GM12878 (cell line): ENCODE measurements around the gene CLPX. TPM values are rescaled to one million over a fixed set of nuclear protein-coding genes. Genes with fewer than 3 reads are reported as not detected.

Source experiments
- ATAC-seq: fragments of 200-7000 bp; cut with Tn5 transposase; 3 replicates; pipeline ENCODE4 v1.9.1; 2020; ENCODE audit warnings: mild to moderate bottlenecking, moderate library complexity
- BruUV-seq: library from RNA; stranded (reverse); fragments of 400-500 nt; replicated peaks from 2 replicates; lab custom pipeline; 2021; lab: Mats Ljungman, UMichigan
- CTCF ChIA-PET: fragments of 300-600 bp; sonication (Branson Sonifier 250); formaldehyde crosslinking; extraction: SDS; loops from one replicate; lab custom pipeline; 2021; ENCODE audit warnings: inconsistent platforms; lab: Yijun Ruan, JAX
- POLR2A ChIA-PET: fragments of 350-600 bp; formaldehyde crosslinking; extraction: SDS; loops from one replicate; lab custom pipeline; 2021; ENCODE audit warnings: inconsistent platforms; lab: Charles Lee
- RAD21 ChIA-PET: fragments of 300-600 bp; sonication (Branson Sonifier 250); formaldehyde crosslinking; loops from one replicate; lab custom pipeline; 2023; ENCODE audit warnings: antibody characterized with exemption; ENCODE audit not compliant: unreplicated experiment; lab: Charles Lee
- SMC1A ChIA-PET: fragments of 300-600 bp; sonication (Branson Sonifier 250); formaldehyde crosslinking; loops from one replicate; lab custom pipeline; 2023; ENCODE audit not compliant: unreplicated experiment, uncharacterized antibody; lab: Charles Lee
- DNase-seq: peaks from one replicate; pipeline ENCODE4 v3.0.0-alpha.2; 2011; ENCODE audit warnings: low read depth, low spot score
- FAIRE-seq: peaks from 3 replicates; lab custom pipeline; 2011; peaks lifted over from hg19 to GRCh38; lab: Jason Lieb, UNC
- H2AFZ ChIP-seq: 2 replicates; pipeline ENCODE4 v1.6.0; 2011; ENCODE audit warnings: low read depth, low read length, control low read depth; ENCODE audit not compliant: control insufficient read depth
- H3K27ac ChIP-seq: 2 replicates; pipeline ENCODE4 v1.5.1; 2011; ENCODE audit warnings: control low read depth; ENCODE audit not compliant: control insufficient read depth, insufficient read depth
- H3K27me3 ChIP-seq, 2 experiments: replicated peaks in 1 of 2; 2 replicates each; pipeline versions ENCODE4 v1.6.0 to v1.6.1; 2011; ENCODE audit warnings: low read length in 1 of 2; ENCODE audit not compliant: control insufficient read depth in 2 of 2, insufficient read depth in 2 of 2
- H3K36me3 ChIP-seq, 2 experiments: 2 replicates each; pipeline ENCODE4 v1.5.1; 2011; ENCODE audit warnings: low read length in 1 of 2; ENCODE audit not compliant: control insufficient read depth in 2 of 2, insufficient read depth in 2 of 2
- H3K4me1 ChIP-seq: 2 replicates; pipeline ENCODE4 v1.6.1; 2011; ENCODE audit warnings: mild to moderate bottlenecking, low read length, moderate library complexity, mixed read lengths; ENCODE audit not compliant: control insufficient read depth, insufficient read depth
- H3K4me2 ChIP-seq: 2 replicates; pipeline ENCODE4 v1.6.0; 2011; ENCODE audit warnings: control low read depth; ENCODE audit not compliant: control insufficient read depth, insufficient read depth
- H3K4me3 ChIP-seq: fragments of 200-600 bp; sonication (generic); 2 replicates; pipeline ENCODE4 v1.5.1; 2016
- H3K79me2 ChIP-seq: 2 replicates; pipeline ENCODE4 v1.6.0; 2011; ENCODE audit warnings: low read length; ENCODE audit not compliant: control insufficient read depth, insufficient read depth
- H3K9ac ChIP-seq: 2 replicates; pipeline ENCODE4 v1.8.0; 2011; ENCODE audit warnings: low read length, control low read depth, mixed read lengths; ENCODE audit not compliant: control insufficient read depth, insufficient read depth
- H3K9me3 ChIP-seq: replicated peaks from 3 replicates; pipeline ENCODE4 v1.5.1; 2011; ENCODE audit warnings: mild to moderate bottlenecking, low read length; ENCODE audit not compliant: control insufficient read depth, insufficient read depth
- H4K20me1 ChIP-seq: 2 replicates; pipeline ENCODE4 v1.6.0; 2011; ENCODE audit not compliant: control insufficient read depth, insufficient read depth
- CBX5 ChIP-seq: sonication (generic); IDR thresholded peaks from 2 replicates; pipeline ENCODE4 v1.6.1; 2016; ENCODE audit warnings: low read depth, moderate library complexity, mild to moderate bottlenecking, inconsistent platforms
- POU2F2 ChIP-seq: IDR thresholded peaks from 3 replicates; pipeline ENCODE4 v1.6.1; 2011; ENCODE audit warnings: low read depth, mild to moderate bottlenecking, low read length, borderline replicate concordance
- RELB ChIP-seq: fragments of 450-650 bp; IDR thresholded peaks from 2 replicates; pipeline ENCODE4 v1.6.1; 2017; ENCODE audit warnings: low read depth, mild to moderate bottlenecking, moderate library complexity
- ZNF24 ChIP-seq: fragments of 450-650 bp; IDR thresholded peaks from 2 replicates; pipeline ENCODE4 v1.6.1; 2017; ENCODE audit warnings: antibody characterized with exemption, mild to moderate bottlenecking
- WGBS: methylation state at CpG from one replicate; pipeline ENCODE4 v1.1.6; 2016; ENCODE audit warnings: low lambda C conversion rate; ENCODE audit not compliant: insufficient replicate concordance, insufficient coverage; ENCODE audit errors: missing lambda C conversion rate; 5-methylcytosine and 5-hydroxymethylcytosine counted together
- in situ Hi-C: fragments of 300-500 bp; cut with MboI; formaldehyde crosslinking; loops from 9 replicates; pipeline ENCODE4 v1.14.3; 2018; ENCODE audit warnings: mixed read lengths
- intact Hi-C: fragments of 100-400 bp; cut with micrococcal nuclease; formaldehyde crosslinking; loops from one replicate; pipeline ENCODE4 v1.14.2; 2022; ENCODE audit not compliant: unreplicated experiment
- polyA plus RNA-seq, 11 experiments: library from polyadenylated mRNA; depleted of rRNA in 4 of 11; unstranded in 6 of 11; stranded (reverse) in 5 of 11; fragments of >200 nt; fragmentation: Nextera tagmentation in 4 of 11; fragmentation: Illumina TruSeq in 1 of 11; extraction: Ambion mirVana in 4 of 11; extraction: Trizol in 1 of 11; gene quantifications; 1 replicate in 1 of 11; 2 replicates in 10 of 11; pipeline versions ENCODE4 v1.2.1 to v1.2.3, GENCODE V29; 2011 to 2016; ENCODE audit warnings: inconsistent platforms in 2 of 11, missing spikeins in 2 of 11, low read depth in 1 of 11
- total RNA-seq, 4 experiments: library from RNA; depleted of rRNA in 3 of 4; stranded (reverse); fragments of >200 nt in 3 of 4; fragmentation: Illumina TruSeq in 1 of 4; extraction: Trizol in 1 of 4; gene quantifications; 2 replicates each; pipeline versions ENCODE4 v1.2.1 to v1.2.3, GENCODE V29; 2013 to 2021

The CLPX gene
- total and polyA plus RNA-seq, 10 of the 15 experiments (the other 5 are each of a cell fraction or from before 2014, with no cell fraction given): 10.1 to 57.4 (median 31.3) TPM

- no peak for TF ChIP-seq RELB
Observed at GRCh38 chr15:65196637-65197336, 11.6 kb upstream of the CLPX start (continued).

DNA sequence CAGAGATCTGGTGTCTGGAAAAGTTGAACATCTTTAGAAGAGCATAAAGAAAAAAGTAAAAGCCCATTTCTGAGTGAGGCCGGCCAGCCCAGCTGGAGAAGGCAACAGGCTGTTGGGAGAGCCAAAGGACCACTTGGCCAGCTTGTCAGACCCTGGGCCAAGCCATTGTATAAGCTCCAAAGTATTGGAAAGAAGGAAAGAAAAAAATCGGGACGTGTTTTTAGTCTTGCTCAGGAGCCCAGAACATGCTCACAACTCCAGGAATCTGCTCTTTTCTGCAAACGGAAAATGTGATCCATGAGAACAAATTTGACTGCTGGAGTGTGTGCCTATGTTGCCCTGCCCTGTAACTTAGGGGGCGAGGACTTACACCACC, 10.4 kb upstream of the CLPX start:
- no peak overlapping the region for H2AFZ ChIP-seq
- FAIRE-seq: no peak
- no peak overlapping the region for H3K4me3 ChIP-seq
- H3K9me3 ChIP-seq: no peaks in the 10 kb centered on the region
- no peak overlapping the region for H3K27ac ChIP-seq
- no peak for ATAC-seq
- CTCF ChIA-PET: interaction anchor here (1.5 to 1.9 kb wide), 3 partner anchors 12 to 190 kb away, joined by 3 to 12 read pairs (median 4); no protein-coding TSS in a partner anchor
- no peak overlapping the region for H3K4me2 ChIP-seq
- POLR2A ChIA-PET: interaction anchor here (1.1 kb wide), 1 partner anchor 10 kb away, joined by 3 read pairs; the partner anchor contains the start of gene CLPX
- TF ChIP-seq RELB: no peak
- TF ChIP-seq POU2F2: no peak
- no peak for TF ChIP-seq ZNF24
- TF ChIP-seq CBX5: no peak
- H3K4me1 ChIP-seq: no peaks in the 10 kb centered on the region
- H3K79me2 ChIP-seq: no peaks in the 10 kb centered on the region
- no peaks in the 10 kb centered on the region for H3K36me3 ChIP-seq
- SMC1A ChIA-PET: interaction anchor here (1.9 kb wide), 1 partner anchor 20 kb away, joined by 6 read pairs; no protein-coding TSS in a partner anchor
- intact Hi-C loops (no loop called here), in situ Hi-C loops (no loop called here)
- no peak overlapping the region for H3K9ac ChIP-seq
- RAD21 ChIA-PET: no interaction called here
- H3K27me3 ChIP-seq: no peaks in the 10 kb centered on the region
- 14% methylated on average over 5 of the region's 5 CpGs for WGBS
- DNase-seq: no peak
- BruUV-seq: no TSS peak
- no peaks in the 10 kb centered on the region for H4K20me1 ChIP-seq
